ENCODE measurements around the gene KPNB1.

GRCh38 chr17:47729476-47729875 is 79.8 kb downstream of the KPNB1 start:
- TF ChIP-seq, protein P1, sequence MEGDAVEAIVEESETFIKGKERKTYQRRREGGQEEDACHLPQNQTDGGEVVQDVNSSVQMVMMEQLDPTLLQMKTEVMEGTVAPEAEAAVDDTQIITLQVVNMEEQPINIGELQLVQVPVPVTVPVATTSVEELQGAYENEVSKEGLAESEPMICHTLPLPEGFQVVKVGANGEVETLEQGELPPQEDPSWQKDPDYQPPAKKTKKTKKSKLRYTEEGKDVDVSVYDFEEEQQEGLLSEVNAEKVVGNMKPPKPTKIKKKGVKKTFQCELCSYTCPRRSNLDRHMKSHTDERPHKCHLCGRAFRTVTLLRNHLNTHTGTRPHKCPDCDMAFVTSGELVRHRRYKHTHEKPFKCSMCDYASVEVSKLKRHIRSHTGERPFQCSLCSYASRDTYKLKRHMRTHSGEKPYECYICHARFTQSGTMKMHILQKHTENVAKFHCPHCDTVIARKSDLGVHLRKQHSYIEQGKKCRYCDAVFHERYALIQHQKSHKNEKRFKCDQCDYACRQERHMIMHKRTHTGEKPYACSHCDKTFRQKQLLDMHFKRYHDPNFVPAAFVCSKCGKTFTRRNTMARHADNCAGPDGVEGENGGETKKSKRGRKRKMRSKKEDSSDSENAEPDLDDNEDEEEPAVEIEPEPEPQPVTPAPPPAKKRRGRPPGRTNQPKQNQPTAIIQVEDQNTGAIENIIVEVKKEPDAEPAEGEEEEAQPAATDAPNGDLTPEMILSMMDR (tag by site-specific recombination; IDR thresholded peaks at IDR 0.05) = no peak
- TF ChIP-seq, protein P2, sequence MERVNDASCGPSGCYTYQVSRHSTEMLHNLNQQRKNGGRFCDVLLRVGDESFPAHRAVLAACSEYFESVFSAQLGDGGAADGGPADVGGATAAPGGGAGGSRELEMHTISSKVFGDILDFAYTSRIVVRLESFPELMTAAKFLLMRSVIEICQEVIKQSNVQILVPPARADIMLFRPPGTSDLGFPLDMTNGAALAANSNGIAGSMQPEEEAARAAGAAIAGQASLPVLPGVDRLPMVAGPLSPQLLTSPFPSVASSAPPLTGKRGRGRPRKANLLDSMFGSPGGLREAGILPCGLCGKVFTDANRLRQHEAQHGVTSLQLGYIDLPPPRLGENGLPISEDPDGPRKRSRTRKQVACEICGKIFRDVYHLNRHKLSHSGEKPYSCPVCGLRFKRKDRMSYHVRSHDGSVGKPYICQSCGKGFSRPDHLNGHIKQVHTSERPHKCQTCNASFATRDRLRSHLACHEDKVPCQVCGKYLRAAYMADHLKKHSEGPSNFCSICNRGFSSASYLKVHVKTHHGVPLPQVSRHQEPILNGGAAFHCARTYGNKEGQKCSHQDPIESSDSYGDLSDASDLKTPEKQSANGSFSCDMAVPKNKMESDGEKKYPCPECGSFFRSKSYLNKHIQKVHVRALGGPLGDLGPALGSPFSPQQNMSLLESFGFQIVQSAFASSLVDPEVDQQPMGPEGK (tag by site-specific recombination; IDR thresholded peaks at IDR 0.05) = no peak
- TF ChIP-seq ZSCAN16 (tag by site-specific recombination; IDR thresholded peaks at IDR 0.05) (no peak), PRDM4 (tag by site-specific recombination; IDR thresholded peaks at IDR 0.05) (no peak), ZNF658 (tag by site-specific recombination; IDR thresholded peaks at IDR 0.05) (no peak), YY1 (tag by site-specific recombination; IDR thresholded peaks at IDR 0.05) (no peak), ZSCAN23 (tag by site-specific recombination; IDR thresholded peaks at IDR 0.05) (no peak), ZBTB48 (tag by site-specific recombination; IDR thresholded peaks at IDR 0.05) (no peak), ZNF639 (tag by site-specific recombination; IDR thresholded peaks at IDR 0.05) (no peak), ZNF311 (tag by site-specific recombination; IDR thresholded peaks at IDR 0.05; ENCODE audit: borderline replicate concordance) (no peak), ZNF274 (IDR thresholded peaks at IDR 0.05; ENCODE audit: low read length) (no peak), ZNF274 (tag by site-specific recombination; IDR thresholded peaks at IDR 0.05; ENCODE audit: borderline replicate concordance) (no peak), ZNF223 (tag by site-specific recombination; IDR thresholded peaks at IDR 0.05) (no peak)
- TF ChIP-seq, protein P3, sequence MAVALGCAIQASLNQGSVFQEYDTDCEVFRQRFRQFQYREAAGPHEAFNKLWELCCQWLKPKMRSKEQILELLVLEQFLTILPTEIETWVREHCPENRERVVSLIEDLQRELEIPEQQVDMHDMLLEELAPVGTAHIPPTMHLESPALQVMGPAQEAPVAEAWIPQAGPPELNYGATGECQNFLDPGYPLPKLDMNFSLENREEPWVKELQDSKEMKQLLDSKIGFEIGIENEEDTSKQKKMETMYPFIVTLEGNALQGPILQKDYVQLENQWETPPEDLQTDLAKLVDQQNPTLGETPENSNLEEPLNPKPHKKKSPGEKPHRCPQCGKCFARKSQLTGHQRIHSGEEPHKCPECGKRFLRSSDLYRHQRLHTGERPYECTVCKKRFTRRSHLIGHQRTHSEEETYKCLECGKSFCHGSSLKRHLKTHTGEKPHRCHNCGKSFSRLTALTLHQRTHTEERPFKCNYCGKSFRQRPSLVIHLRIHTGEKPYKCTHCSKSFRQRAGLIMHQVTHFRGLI (tag by site-specific recombination; IDR thresholded peaks at IDR 0.05) = no peak
